IMR-90 (cell line): ENCODE measurements around the gene SLCO2B1. TPM values are rescaled to one million over a fixed set of nuclear protein-coding genes. Genes with fewer than 3 reads are reported as not detected.

Experiments used
- ATAC-seq: fragments of 200-7000 bp; cut with Tn5 transposase; 2 replicates; pipeline ENCODE4 v1.9.1; 2020; ENCODE audit warnings: low read depth, mild to moderate bottlenecking, moderate library complexity
- BruUV-seq: library from RNA; stranded (reverse); fragments of 400-500 nt; replicated peaks from 2 replicates; lab custom pipeline; 2021; lab: Mats Ljungman, UMichigan
- CTCF ChIA-PET: fragments of 300-600 bp; formaldehyde crosslinking; extraction: SDS; loops from one replicate; lab custom pipeline; 2021; ENCODE audit warnings: antibody characterized with exemption; lab: Yijun Ruan, JAX
- POLR2A ChIA-PET: fragments of 300-600 bp; sonication (Branson Sonifier 250); formaldehyde crosslinking; loops from one replicate; lab custom pipeline; 2022; ENCODE audit warnings: antibody characterized with exemption; ENCODE audit not compliant: unreplicated experiment; lab: Charles Lee
- DNase-seq: peaks from one replicate; pipeline ENCODE4 v3.0.0; 2013
- H2AFZ ChIP-seq: replicated peaks from 2 replicates; pipeline ENCODE3; 2013; ENCODE audit warnings: low read length, mild to moderate bottlenecking; ENCODE audit not compliant: poor library complexity
- H2AK5ac ChIP-seq: 2 replicates; pipeline ENCODE4 v1.6.1; 2013; ENCODE audit warnings: low read depth, low read length, inconsistent platforms
- H2AK9ac ChIP-seq: replicated peaks from 2 replicates; pipeline ENCODE3; 2013; ENCODE audit warnings: mild to moderate bottlenecking, low read depth, low read length, moderate library complexity; ENCODE audit not compliant: poor library complexity
- H2BK120ac ChIP-seq: 2 replicates; pipeline ENCODE4 v1.6.1; 2013; ENCODE audit warnings: low read depth, low read length, inconsistent platforms
- H2BK15ac ChIP-seq: 3 replicates; pipeline ENCODE4 v1.6.1; 2013; ENCODE audit warnings: low read depth, low read length, inconsistent platforms
- H2BK20ac ChIP-seq: 2 replicates; pipeline ENCODE4 v1.6.1; 2013; ENCODE audit warnings: low read depth, mild to moderate bottlenecking, inconsistent platforms, low read length, moderate library complexity
- H2BK5ac ChIP-seq: 2 replicates; pipeline ENCODE4 v1.6.1; 2013; ENCODE audit warnings: mild to moderate bottlenecking, low read depth, low read length, inconsistent platforms; ENCODE audit not compliant: poor library complexity, severe bottlenecking
- H3K14ac ChIP-seq: replicated peaks from 2 replicates; pipeline ENCODE4 v1.6.1; 2013; ENCODE audit warnings: low read depth, low read length, inconsistent platforms
- H3K18ac ChIP-seq: 2 replicates; pipeline ENCODE4 v1.6.1; 2013; ENCODE audit warnings: low read depth, low read length, control low read depth
- H3K23ac ChIP-seq: 2 replicates; pipeline ENCODE4 v1.6.1; 2013; ENCODE audit warnings: low read depth, low read length, inconsistent platforms
- H3K27ac ChIP-seq: 2 replicates; pipeline ENCODE4 v1.5.1; 2013; ENCODE audit warnings: mild to moderate bottlenecking, control low read depth, low read length; ENCODE audit not compliant: insufficient read depth
- H3K27me3 ChIP-seq: 2 replicates; pipeline ENCODE4 v1.6.1; 2013; ENCODE audit warnings: low read length; ENCODE audit not compliant: control insufficient read depth, insufficient read depth
- H3K36me3 ChIP-seq: 2 replicates; pipeline ENCODE4 v1.6.1; 2013; ENCODE audit warnings: low read length, mixed read lengths; ENCODE audit not compliant: control insufficient read depth, insufficient read depth
- H3K4ac ChIP-seq: 2 replicates; pipeline ENCODE4 v1.6.1; 2013; ENCODE audit warnings: low read depth, low read length, inconsistent platforms
- H3K4me1 ChIP-seq: 2 replicates; pipeline ENCODE4 v1.6.1; 2013; ENCODE audit warnings: low read length, mixed read lengths; ENCODE audit not compliant: control insufficient read depth, insufficient read depth
- H3K4me2 ChIP-seq: 2 replicates; pipeline ENCODE4 v1.6.1; 2013; ENCODE audit warnings: low read depth, mild to moderate bottlenecking, control low read depth, low read length, moderate library complexity
- H3K4me3 ChIP-seq: 2 replicates; pipeline ENCODE4 v1.5.1; 2013; ENCODE audit warnings: low read depth, mild to moderate bottlenecking, control low read depth, low read length, moderate library complexity; ENCODE audit not compliant: insufficient read depth
- H3K56ac ChIP-seq: 2 replicates; pipeline ENCODE4 v1.6.1; 2013; ENCODE audit warnings: low read length, inconsistent platforms; ENCODE audit not compliant: insufficient read depth; ENCODE audit errors: extremely low read depth
- H3K79me1 ChIP-seq, 2 experiments: 2 replicates each; pipeline ENCODE4 v1.6.1; 2013; ENCODE audit warnings: low read length in 2 of 2, inconsistent platforms in 1 of 2, low read depth in 1 of 2
- H3K9ac ChIP-seq: 2 replicates; pipeline ENCODE4 v1.6.1; 2013; ENCODE audit warnings: low read depth, low read length, control low read depth
- H3K9me1 ChIP-seq: 2 replicates; pipeline ENCODE4 v1.6.1; 2013; ENCODE audit warnings: low read length, inconsistent platforms; ENCODE audit not compliant: insufficient read depth
- H3K9me3 ChIP-seq: 2 replicates; pipeline ENCODE4 v1.6.1; 2013; ENCODE audit warnings: low read length; ENCODE audit not compliant: control insufficient read depth, insufficient read depth
- H4K20me1 ChIP-seq: 2 replicates; pipeline ENCODE4 v1.6.1; 2013; ENCODE audit warnings: low read length, inconsistent platforms; ENCODE audit not compliant: insufficient read depth
- H4K5ac ChIP-seq: 2 replicates; pipeline ENCODE4 v1.6.1; 2013; ENCODE audit warnings: mild to moderate bottlenecking, low read depth, low read length, control low read depth
- H4K8ac ChIP-seq, 2 experiments: 2 replicates each; pipeline ENCODE4 v1.6.1; 2013; ENCODE audit warnings: low read depth in 2 of 2, low read length in 2 of 2, control low read depth in 1 of 2, inconsistent platforms in 1 of 2
- H4K91ac ChIP-seq: 2 replicates; pipeline ENCODE4 v1.6.1; 2013; ENCODE audit warnings: low read depth, low read length, inconsistent platforms; ENCODE audit not compliant: insufficient read depth
- WGBS, 2 experiments: methylation state at CpG; one replicate each; pipeline versions ENCODE4 v1.1.5 to v1.1.7; 2013; ENCODE audit warnings: missing lambda C conversion rate in 2 of 2; ENCODE audit not compliant: insufficient read length in 1 of 2; ENCODE audit errors: extremely low coverage in 2 of 2; 5-methylcytosine and 5-hydroxymethylcytosine counted together
- dilution Hi-C: fragments of 300-500 bp; cut with HindIII; formaldehyde crosslinking; loops from one replicate; pipeline ENCODE4 v1.14.3; 2018; ENCODE audit warnings: low sequenced_read_pairs; ENCODE audit not compliant: unreplicated experiment
- in situ Hi-C: fragments of 300-500 bp; cut with MboI; formaldehyde crosslinking; loops from 3 replicates; pipeline ENCODE4 v1.14.3; 2019; ENCODE audit warnings: low sequenced_read_pairs, inconsistent platforms, mixed read lengths
- intact Hi-C: fragments of 100-400 bp; cut with micrococcal nuclease; formaldehyde crosslinking; loops from 2 replicates; pipeline ENCODE4 v1.10.0; 2022
- polyA plus RNA-seq, 3 experiments: library from polyadenylated mRNA; depleted of rRNA; stranded (reverse); fragments of >200 nt; gene quantifications; 2 replicates each; pipeline ENCODE4 v1.2.3, GENCODE V29; 2012; ENCODE audit warnings: low replicate concordance in 1 of 3
- total RNA-seq: library from RNA; depleted of rRNA; stranded (reverse); fragments of >200 nt; gene quantifications from 2 replicates; pipeline ENCODE4 v1.2.3, GENCODE V29; 2012
- TF ChIP-seq, protein P1 (sequence below): conservative IDR thresholded peaks from 2 replicates; pipeline ENCODE4 v1.5.1; 2012; ENCODE audit warnings: mild to moderate bottlenecking, low read depth, low read length, improper control_type of control experiment

SLCO2B1 gene
- total and polyA plus RNA-seq, 2 of the 4 experiments (the other 2 are of a cell fraction): not detected

- H4K8ac ChIP-seq: no peak overlapping the region
- no peak overlapping the region for H3K14ac ChIP-seq
- H3K9ac ChIP-seq: no peak overlapping the region
- no CpG with 5 or more reads among the region's 2 CpGs for WGBS, 2 experiments
- H3K9me3 ChIP-seq: no peaks in the 10 kb centered on the region
- intact Hi-C loops: no loop called here
- ChIA-PET CTCF (no interaction called here), POLR2A (no interaction called here)
- H2BK120ac ChIP-seq: no peak overlapping the region
- no peak overlapping the region for H2AK9ac ChIP-seq
- no peaks in the 10 kb centered on the region for H3K79me1 ChIP-seq
- no peak overlapping the region for H2BK5ac ChIP-seq
- TF ChIP-seq, protein P1, sequence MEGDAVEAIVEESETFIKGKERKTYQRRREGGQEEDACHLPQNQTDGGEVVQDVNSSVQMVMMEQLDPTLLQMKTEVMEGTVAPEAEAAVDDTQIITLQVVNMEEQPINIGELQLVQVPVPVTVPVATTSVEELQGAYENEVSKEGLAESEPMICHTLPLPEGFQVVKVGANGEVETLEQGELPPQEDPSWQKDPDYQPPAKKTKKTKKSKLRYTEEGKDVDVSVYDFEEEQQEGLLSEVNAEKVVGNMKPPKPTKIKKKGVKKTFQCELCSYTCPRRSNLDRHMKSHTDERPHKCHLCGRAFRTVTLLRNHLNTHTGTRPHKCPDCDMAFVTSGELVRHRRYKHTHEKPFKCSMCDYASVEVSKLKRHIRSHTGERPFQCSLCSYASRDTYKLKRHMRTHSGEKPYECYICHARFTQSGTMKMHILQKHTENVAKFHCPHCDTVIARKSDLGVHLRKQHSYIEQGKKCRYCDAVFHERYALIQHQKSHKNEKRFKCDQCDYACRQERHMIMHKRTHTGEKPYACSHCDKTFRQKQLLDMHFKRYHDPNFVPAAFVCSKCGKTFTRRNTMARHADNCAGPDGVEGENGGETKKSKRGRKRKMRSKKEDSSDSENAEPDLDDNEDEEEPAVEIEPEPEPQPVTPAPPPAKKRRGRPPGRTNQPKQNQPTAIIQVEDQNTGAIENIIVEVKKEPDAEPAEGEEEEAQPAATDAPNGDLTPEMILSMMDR: no peak
- no peak overlapping the region for H2AK5ac ChIP-seq
- no peak overlapping the region for H3K4me2 ChIP-seq
- no peak overlapping the region for H3K4ac ChIP-seq
- no peak overlapping the region for H3K18ac ChIP-seq
- peaks cover 14% of the 10 kb centered on the region for H3K27me3 ChIP-seq
- H2AFZ ChIP-seq: no peak overlapping the region
- H3K36me3 ChIP-seq: no peaks in the 10 kb centered on the region
- H4K5ac ChIP-seq: no peak overlapping the region
- H2BK15ac ChIP-seq: no peak overlapping the region
- no peaks in the 10 kb centered on the region; the same call in 1 of the 2 replicates for H4K20me1 ChIP-seq
- no TSS peak for BruUV-seq
- no peak for DNase-seq
- H3K4me1 ChIP-seq: no peaks in the 10 kb centered on the region
- no peak overlapping the region for H3K4me3 ChIP-seq
- H3K27ac ChIP-seq: no peak overlapping the region
- dilution Hi-C loops: no loop called here
- no peaks in the 10 kb centered on the region for H3K9me1 ChIP-seq
- no peak overlapping the region for H3K56ac ChIP-seq
- no peak for ATAC-seq
- H3K23ac ChIP-seq: no peak overlapping the region
- H2BK20ac ChIP-seq: no peak overlapping the region
- in situ Hi-C loops: no loop called here
- no peak overlapping the region for H4K91ac ChIP-seq
These were observed 79.7 kb downstream of the SLCO2B1 start for GRCh38 chr11:75230621-75231020.
